ENCODE data around the gene TFPI. TPM values are rescaled to one million over a fixed set of nuclear protein-coding genes. Genes with fewer than 3 reads are reported as not detected.
A peak's percentile ranks its signal among the peaks of the same experiment; 100 is the strongest.

Gene TFPI
- total and polyA plus RNA-seq, 5 experiments from 2014 or later: not detected

- H3K4me1 Mint-ChIP-seq: peaks cover 0 to 8% (median 5%) of the 10 kb centered on the region in 4 donors
- no peaks in the 10 kb centered on the region for H3K9me3 Mint-ChIP-seq
- no peak overlapping the region for H3K27ac Mint-ChIP-seq
- no peak for DNase-seq
- H3K36me3 Mint-ChIP-seq: no peaks in the 10 kb centered on the region
- peaks cover 0 to 10% (median 4%) of the 10 kb centered on the region in 5 donors for H3K27me3 Mint-ChIP-seq
- H3K4me3 Mint-ChIP-seq: no peak overlapping the region
- ATAC-seq: no peak
- POLR2A ChIA-PET: no interaction called here
Measured at GRCh38 chr2:187504312-187504921, 49.8 kb downstream of the TFPI start.

GRCh38 chr2:187503700-187504099 lies 50.5 kb downstream of the TFPI start:
- H3K27me3 Mint-ChIP-seq: peaks cover 0 to 9% (median 4%) of the 10 kb centered on the region in 5 donors
- no peak overlapping the region for H3K4me3 Mint-ChIP-seq
- POLR2A ChIA-PET: no interaction called here
- DNase-seq: no peak
- H3K9me3 Mint-ChIP-seq: no peaks in the 10 kb centered on the region
- ATAC-seq: no peak
- no peak overlapping the region for H3K27ac Mint-ChIP-seq
- peaks cover 0 to 8% (median 5%) of the 10 kb centered on the region in 4 donors for H3K4me1 Mint-ChIP-seq
- no peaks in the 10 kb centered on the region for H3K36me3 Mint-ChIP-seq

- H3K4me1 Mint-ChIP-seq: peaks cover 0 to 8% (median 5%) of the 10 kb centered on the region in 4 donors
- DNase-seq (no peak), ATAC-seq (no peak)
- H3K9me3 Mint-ChIP-seq: no peaks in the 10 kb centered on the region
- H3K36me3 Mint-ChIP-seq: no peaks in the 10 kb centered on the region
- POLR2A ChIA-PET: no interaction called here
- no peak overlapping the region for H3K27ac Mint-ChIP-seq
- H3K27me3 Mint-ChIP-seq: peaks cover 0 to 9% (median 3%) of the 10 kb centered on the region in 5 donors
- no peak overlapping the region for H3K4me3 Mint-ChIP-seq
Measured at GRCh38 chr2:187502467-187502866, 51.8 kb downstream of the TFPI start.

DNA sequence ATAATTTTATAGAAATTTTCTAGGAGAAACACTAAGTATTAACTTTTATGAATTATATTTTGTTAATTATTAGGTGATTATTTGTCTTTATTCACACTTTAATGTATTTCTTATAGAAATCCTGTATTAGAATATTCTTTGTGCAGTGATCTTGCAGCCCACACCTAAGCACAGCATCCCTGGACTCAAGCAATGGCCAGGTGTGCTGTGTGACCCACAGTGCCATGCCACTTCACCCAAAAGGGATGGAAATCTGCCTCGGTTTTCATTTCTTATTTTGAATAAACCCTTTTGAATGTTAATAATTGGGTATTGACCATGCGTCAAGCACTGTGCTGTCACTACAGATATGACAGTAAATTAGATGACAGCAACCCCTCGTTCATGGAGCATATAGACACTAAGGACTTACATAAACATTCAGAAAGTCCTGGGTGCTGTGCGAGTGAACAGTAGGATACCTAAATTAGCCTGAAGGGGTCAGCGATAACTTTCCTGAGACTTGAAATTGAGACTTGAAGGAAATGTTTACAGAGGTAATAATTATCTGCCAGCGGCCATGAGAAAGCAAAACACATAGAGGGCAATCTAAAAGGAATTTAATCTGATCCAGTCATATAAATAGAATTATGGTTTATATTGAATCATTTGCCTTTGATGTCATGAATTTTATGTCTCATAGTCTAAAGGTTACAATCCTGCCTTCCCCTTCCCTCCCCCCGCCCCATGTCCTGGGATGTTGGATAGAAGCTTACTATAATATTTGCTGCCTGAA lies 53.5 kb downstream of the TFPI start:
- H3K27me3 Mint-ChIP-seq: peaks cover 0 to 9% (median 3%) of the 10 kb centered on the region in 5 donors
- H3K9me3 Mint-ChIP-seq: no peaks in the 10 kb centered on the region
- DNase-seq (no peak), ATAC-seq (no peak)
- POLR2A ChIA-PET: no interaction called here
- H3K4me3 Mint-ChIP-seq: no peak overlapping the region
- H3K4me1 Mint-ChIP-seq: peaks cover 0 to 8% (median 5%) of the 10 kb centered on the region in 4 donors
- H3K27ac Mint-ChIP-seq: no peak overlapping the region
- H3K36me3 Mint-ChIP-seq: no peaks in the 10 kb centered on the region

DNA sequence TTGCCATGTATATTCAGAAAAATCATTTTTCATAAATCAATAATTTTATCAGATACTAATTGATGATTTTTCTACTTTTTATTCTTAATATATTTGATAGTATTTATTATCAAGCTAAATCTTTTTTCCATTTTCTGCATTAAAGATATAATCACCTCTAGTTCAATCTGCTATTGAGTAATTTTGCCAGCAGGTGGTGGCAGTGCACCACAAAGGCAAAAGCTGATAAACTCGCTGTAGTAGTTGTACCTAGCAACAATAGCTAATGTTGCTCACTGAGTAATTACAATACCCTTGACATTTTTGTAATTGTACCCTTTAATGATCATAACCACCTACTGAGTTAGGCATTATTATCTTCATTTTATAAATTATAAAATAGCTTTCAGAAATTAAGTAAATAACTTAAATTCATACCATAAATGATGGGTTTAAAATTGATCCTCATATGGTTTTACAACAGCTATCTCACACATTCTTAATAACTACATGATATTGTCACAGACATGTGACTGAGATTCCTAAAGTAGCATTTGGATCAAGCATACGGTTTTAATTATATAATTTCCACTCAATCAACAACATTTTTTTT lies 54.2 kb downstream of the TFPI start:
- H3K27ac Mint-ChIP-seq: no peak overlapping the region
- H3K27me3 Mint-ChIP-seq: peaks cover 0 to 9% (median 3%) of the 10 kb centered on the region in 5 donors
- no peak for ATAC-seq
- POLR2A ChIA-PET: no interaction called here
- DNase-seq: peak in 9 of 10 donors; percentile 3 to 59 (median 22)
- H3K4me3 Mint-ChIP-seq: no peak overlapping the region
- no peaks in the 10 kb centered on the region for H3K9me3 Mint-ChIP-seq
- peaks cover 0 to 8% (median 5%) of the 10 kb centered on the region in 4 donors for H3K4me1 Mint-ChIP-seq
- no peaks in the 10 kb centered on the region for H3K36me3 Mint-ChIP-seq

DNA sequence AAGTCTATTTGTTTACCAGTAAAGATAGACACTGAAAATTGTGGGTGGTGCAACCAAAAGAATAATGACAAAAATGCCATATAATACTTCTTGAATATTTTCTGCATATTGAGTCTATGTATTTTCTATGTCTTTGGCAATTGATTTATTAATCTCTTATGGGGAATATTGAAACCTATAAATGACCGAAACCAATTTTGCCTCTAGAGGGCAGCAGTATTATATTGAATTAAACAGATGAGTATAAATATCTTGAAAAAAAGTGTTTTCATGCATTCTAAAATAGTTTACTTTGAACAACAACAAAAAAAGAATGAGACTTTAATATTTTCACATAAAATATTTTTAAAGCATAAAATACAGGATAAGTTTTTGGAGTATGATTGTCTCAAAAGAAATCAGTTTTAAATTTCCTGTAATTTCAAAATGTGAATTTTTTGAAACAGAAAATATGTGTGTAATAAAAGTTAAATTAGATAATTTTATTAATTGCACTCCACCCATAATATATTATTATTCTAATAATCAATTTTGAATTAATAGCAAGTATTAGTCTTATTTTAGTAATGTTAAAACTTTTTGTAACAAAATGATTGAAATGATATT lies 56.3 kb downstream of the TFPI start:
- Mint-ChIP-seq H3K36me3 (no peaks in the 10 kb centered on the region), H3K27ac (no peak overlapping the region), H3K9me3 (peaks cover 0 to 5% (median 0%) of the 10 kb centered on the region in 9 donors), H3K4me1 (no peaks in the 10 kb centered on the region), H3K27me3 (peaks cover 0 to 8% (median 3%) of the 10 kb centered on the region in 5 donors), H3K4me3 (no peak overlapping the region)
- DNase-seq (no peak), ATAC-seq (no peak)
- POLR2A ChIA-PET: no interaction called here

DNA sequence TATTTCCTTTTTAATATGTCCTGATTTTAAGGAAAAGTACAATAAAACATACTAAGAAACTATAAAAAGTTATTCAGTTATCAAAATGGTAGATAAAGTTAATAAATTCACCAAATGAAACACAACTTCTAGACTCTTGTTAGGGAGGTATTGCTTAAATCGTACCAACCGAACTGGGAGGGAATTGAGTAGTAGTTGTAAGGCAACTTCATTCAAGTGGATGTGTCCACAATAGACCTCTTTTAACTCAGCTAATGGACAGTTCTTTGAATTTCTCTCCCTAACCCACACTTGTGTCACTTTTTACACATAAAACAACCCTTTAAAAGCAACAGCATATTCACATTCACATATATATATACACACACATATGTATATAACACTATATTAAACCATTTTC lies 57.1 kb downstream of the TFPI start:
- Mint-ChIP-seq H3K27ac (no peak overlapping the region), H3K27me3 (no peaks in the 10 kb centered on the region), H3K9me3 (peaks cover 0 to 5% (median 0%) of the 10 kb centered on the region in 9 donors), H3K4me3 (no peak overlapping the region), H3K4me1 (no peaks in the 10 kb centered on the region), H3K36me3 (no peaks in the 10 kb centered on the region)
- no peak for ATAC-seq
- POLR2A ChIA-PET: no interaction called here
- no peak for DNase-seq

DNA sequence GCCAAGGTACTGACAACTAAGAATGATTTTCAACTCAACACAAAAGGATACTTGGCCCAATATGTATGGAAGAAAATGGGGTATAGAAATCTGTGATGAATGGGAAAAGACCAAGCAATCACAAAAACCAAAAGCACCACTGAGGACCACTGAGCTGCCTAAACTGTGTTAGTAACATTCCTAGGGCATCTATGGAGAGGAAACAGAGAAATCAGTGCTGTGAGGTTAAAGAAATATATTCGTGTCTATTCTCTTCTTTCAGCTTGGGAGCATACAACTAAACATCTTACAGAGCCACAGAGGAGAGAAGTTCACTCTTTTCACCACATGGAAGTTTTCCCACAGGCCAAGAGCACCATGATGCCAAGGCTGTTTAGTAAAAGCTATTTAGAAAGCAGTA lies 58.9 kb downstream of the TFPI start:
- H3K27me3 Mint-ChIP-seq: no peaks in the 10 kb centered on the region
- no peak overlapping the region for H3K27ac Mint-ChIP-seq
- DNase-seq (no peak), ATAC-seq (no peak)
- no peaks in the 10 kb centered on the region for H3K4me1 Mint-ChIP-seq
- H3K36me3 Mint-ChIP-seq: no peaks in the 10 kb centered on the region
- no peak overlapping the region for H3K4me3 Mint-ChIP-seq
- POLR2A ChIA-PET: no interaction called here
- peaks cover 0 to 5% (median 0%) of the 10 kb centered on the region in 9 donors for H3K9me3 Mint-ChIP-seq

GRCh38 chr2:187493877-187494568 lies 60.2 kb downstream of the TFPI start:
- no peak overlapping the region for H3K27ac Mint-ChIP-seq
- no peak for DNase-seq
- no peak overlapping the region for H3K4me3 Mint-ChIP-seq
- peaks cover 0 to 5% (median 0%) of the 10 kb centered on the region in 9 donors for H3K9me3 Mint-ChIP-seq
- H3K4me1 Mint-ChIP-seq: no peaks in the 10 kb centered on the region
- no peaks in the 10 kb centered on the region for H3K36me3 Mint-ChIP-seq
- ATAC-seq: no peak
- POLR2A ChIA-PET: no interaction called here
- H3K27me3 Mint-ChIP-seq: no peaks in the 10 kb centered on the region

GRCh38 chr2:187493180-187493579 lies 61.1 kb downstream of the TFPI start:
- H3K27me3 Mint-ChIP-seq: no peaks in the 10 kb centered on the region
- no peak overlapping the region for H3K27ac Mint-ChIP-seq
- DNase-seq (no peak), ATAC-seq (no peak)
- H3K4me1 Mint-ChIP-seq: peaks cover 0 to 1% (median 0%) of the 10 kb centered on the region in 4 donors
- POLR2A ChIA-PET: no interaction called here
- H3K4me3 Mint-ChIP-seq: no peak overlapping the region
- no peaks in the 10 kb centered on the region for H3K36me3 Mint-ChIP-seq
- H3K9me3 Mint-ChIP-seq: peaks cover 0 to 5% (median 0%) of the 10 kb centered on the region in 9 donors

DNA sequence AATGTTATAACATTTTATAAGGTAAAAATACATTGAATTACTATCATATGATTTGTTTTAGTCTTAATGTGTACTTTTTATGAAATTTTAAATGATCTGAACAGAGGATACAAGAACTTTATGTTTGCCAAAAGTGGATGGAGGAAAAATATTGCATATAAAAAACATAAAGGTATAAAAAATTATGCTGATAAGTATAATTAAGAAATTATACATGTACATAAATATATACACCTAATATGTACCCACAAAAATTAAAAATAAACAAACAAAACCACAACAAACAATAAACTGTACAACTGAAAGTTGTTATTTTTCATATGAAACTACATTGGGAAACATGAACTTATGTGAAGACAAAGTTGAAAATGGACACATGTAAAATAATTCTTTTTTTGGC lies 68.0 kb downstream of the TFPI start:
- Mint-ChIP-seq H3K4me1 (peaks cover 0 to 1% (median 0%) of the 10 kb centered on the region in 4 donors), H3K9me3 (no peaks in the 10 kb centered on the region), H3K36me3 (no peaks in the 10 kb centered on the region), H3K27me3 (no peaks in the 10 kb centered on the region), H3K4me3 (no peak overlapping the region), H3K27ac (no peak overlapping the region)
- POLR2A ChIA-PET: no interaction called here
- no peak for ATAC-seq
- no peak for DNase-seq

GRCh38 chr2:187485523-187485922 lies 68.7 kb downstream of the TFPI start:
- Mint-ChIP-seq H3K27ac (no peak overlapping the region), H3K36me3 (no peaks in the 10 kb centered on the region), H3K9me3 (no peaks in the 10 kb centered on the region), H3K4me3 (no peak overlapping the region), H3K4me1 (peaks cover 0 to 1% (median 0%) of the 10 kb centered on the region in 4 donors), H3K27me3 (no peaks in the 10 kb centered on the region)
- ATAC-seq: peak in 1 of 2 donors; percentile 27
- no peak for DNase-seq
- POLR2A ChIA-PET: no interaction called here
